Activated T-helper 1 cell treated with Interleukin-2 at 50 U/mL for 16 hours (primary cell): ENCODE data around the gene RNF180.
"Not testable (repeated sequence)": the region's sequence is repeated elsewhere in the genome, so short reads cannot be mapped to it uniquely, and the experiment has no call there.

Source experiments
- DNase-seq: peaks from one replicate; pipeline ENCODE4 v3.0.0-alpha.2; 2020; ENCODE audit warnings: low read depth

Gene RNF180

DNA sequence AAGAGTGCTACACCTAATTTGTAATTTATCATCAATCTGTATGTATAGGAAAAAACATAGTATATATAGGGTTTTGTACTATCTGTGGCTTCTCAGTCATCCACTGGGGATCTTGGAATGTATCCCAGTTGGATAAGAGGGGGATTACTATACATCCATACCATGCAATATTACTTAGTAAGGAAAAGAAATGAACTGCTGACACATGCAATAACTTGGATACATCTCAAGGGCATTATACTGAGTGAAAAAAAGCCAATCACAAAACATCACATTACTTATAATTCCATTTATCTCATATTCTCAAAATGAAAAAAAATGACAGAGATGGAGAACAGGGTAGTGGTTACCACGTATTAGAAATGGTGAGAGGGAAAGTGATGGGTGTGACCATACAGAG lies 231.9 kb downstream of the RNF180 start:
- DNase-seq, result no peak

- not testable (repeated sequence) for DNase-seq
These were observed 233.1 kb downstream of the RNF180 start for GRCh38 chr5:64398735-64399134.

DNA sequence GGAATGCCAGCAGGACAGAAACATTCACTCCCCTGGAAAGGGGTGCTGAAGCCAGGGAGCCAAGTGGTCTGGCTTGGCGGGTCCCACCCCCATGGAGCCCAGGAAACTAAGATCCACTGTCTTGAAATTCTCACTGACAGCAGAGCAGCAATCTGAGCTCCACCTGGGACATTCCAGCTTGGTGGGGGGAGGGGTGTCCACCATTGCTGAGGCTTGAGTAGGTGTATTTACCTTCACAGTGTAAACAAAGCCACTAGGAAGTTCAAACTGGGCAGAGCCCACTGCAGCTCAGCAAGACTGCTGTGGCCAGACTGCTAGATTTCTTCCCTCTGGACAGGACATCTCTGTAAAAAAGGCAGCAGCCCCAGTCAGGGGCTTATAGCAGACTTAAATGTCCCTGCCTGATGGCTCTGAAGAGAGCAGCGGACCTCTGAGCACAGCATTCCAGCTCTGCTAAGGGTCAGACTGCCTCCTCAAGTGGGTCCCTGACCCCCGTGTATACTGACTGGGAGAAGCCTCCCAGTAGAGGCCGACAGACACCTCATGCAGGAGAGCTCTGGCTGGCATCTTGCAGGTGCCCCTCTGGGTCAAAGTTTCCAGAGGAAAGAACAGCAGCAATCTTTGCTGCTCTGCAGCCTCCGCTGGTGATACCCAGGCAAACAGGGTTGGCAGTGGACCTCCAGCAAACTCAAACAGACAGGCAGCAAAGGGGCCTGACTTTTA lies 241.6 kb downstream of the RNF180 start:
- DNase-seq, result not testable (repeated sequence)

DNA sequence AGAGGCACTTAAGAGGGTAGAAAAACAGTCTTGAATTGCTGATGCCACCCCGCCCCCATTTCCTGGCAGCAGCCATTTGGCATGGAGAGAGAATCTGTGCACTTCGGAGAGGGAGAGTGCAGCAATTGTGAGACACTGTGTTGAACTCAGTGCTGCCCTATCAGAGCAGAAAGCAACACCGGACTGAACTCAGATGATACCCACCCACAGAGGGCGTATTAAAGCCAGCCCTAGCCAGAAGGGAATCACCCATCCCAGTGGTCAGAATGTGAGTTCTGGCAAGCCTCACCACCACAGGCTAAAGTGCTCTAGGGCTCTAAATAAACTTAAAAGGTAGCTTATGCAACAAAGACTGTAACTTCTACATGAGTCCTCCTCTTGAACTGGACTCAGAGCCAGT lies 251.7 kb downstream of the RNF180 start:
- DNase-seq, result no peak

- DNase-seq, result no peak
These were observed 252.4 kb downstream of the RNF180 start for GRCh38 chr5:64418013-64418412.
